SK-N-SH (cell line): Measurements from ENCODE around the gene SHISA8. TPM values are rescaled to one million over a fixed set of nuclear protein-coding genes. Genes with fewer than 3 reads are reported as not detected.

Source experiments
- CTCF ChIA-PET: fragments of 300-600, 350-600 bp; formaldehyde crosslinking; extraction: SDS; loops from one replicate; lab custom pipeline; 2021; lab: Yijun Ruan, JAX
- POLR2A ChIA-PET: fragments of 350-600 bp; sonication (Branson Sonifier 250); formaldehyde crosslinking; extraction: SDS; loops from one replicate; lab custom pipeline; 2020; ENCODE audit warnings: antibody characterized with exemption, inconsistent platforms; lab: Yijun Ruan, JAX
- DNase-seq: peaks from one replicate; pipeline ENCODE4 v3.0.0; 2012
- H2AFZ ChIP-seq: fragments of 200-600 bp; sonication (generic); 2 replicates; pipeline ENCODE4 v1.8.1; 2016; ENCODE audit warnings: antibody characterized with exemption, mild to moderate bottlenecking, low read depth
- H3F3A ChIP-seq: fragments of 200-600 bp; sonication (generic); replicated peaks from 2 replicates; pipeline ENCODE3; 2016; ENCODE audit warnings: antibody characterized with exemption, mild to moderate bottlenecking; ENCODE audit not compliant: insufficient read depth
- H3K27ac ChIP-seq, 2 experiments: fragments of 200-500 bp in 1 of 2; fragments of 200-600 bp in 1 of 2; sonication (Bioruptor generic) in 1 of 2; sonication (generic), shearing (Covaris generic) in 1 of 2; 2 replicates each; pipeline versions ENCODE4 v1.5.1 to v1.6.1; 2014 to 2016; ENCODE audit warnings: low read depth in 2 of 2, inconsistent platforms in 1 of 2, low read length in 1 of 2, mild to moderate bottlenecking in 1 of 2, mixed read lengths in 1 of 2
- H3K27me3 ChIP-seq: fragments of 200-600 bp; sonication (generic), shearing (Covaris generic); 2 replicates; pipeline ENCODE4 v1.6.1; 2016; ENCODE audit warnings: mixed run types; ENCODE audit not compliant: insufficient read depth
- H3K36me3 ChIP-seq, 2 experiments: fragments of 200-500 bp in 1 of 2; fragments of 200-600 bp in 1 of 2; sonication (Bioruptor generic) in 1 of 2; sonication (generic) in 1 of 2; replicated peaks in 1 of 2; 2 replicates each; pipeline versions ENCODE3 to v1.5.1; 2014 to 2016; ENCODE audit warnings: low read length in 1 of 2, mild to moderate bottlenecking in 1 of 2; ENCODE audit not compliant: insufficient read depth in 2 of 2, control insufficient read depth in 1 of 2
- H3K4me1 ChIP-seq, 2 experiments: fragments of 200-500 bp in 1 of 2; fragments of 200-600 bp in 1 of 2; sonication (Bioruptor generic) in 1 of 2; sonication (generic), shearing (Covaris generic) in 1 of 2; 2 replicates each; pipeline versions ENCODE4 v1.5.1 to v1.6.1; 2014 to 2016; ENCODE audit warnings: low read depth in 1 of 2, low read length in 1 of 2, mixed run types in 1 of 2; ENCODE audit not compliant: insufficient read depth in 2 of 2, control insufficient read depth in 1 of 2
- H3K4me2 ChIP-seq: fragments of 200-600 bp; sonication (generic), shearing (Covaris generic); 2 replicates; pipeline ENCODE4 v1.6.1; 2017; ENCODE audit warnings: mixed run types
- H3K4me3 ChIP-seq, 2 experiments: fragments of 200-500 bp in 1 of 2; fragments of 200-600 bp in 1 of 2; sonication (Bioruptor generic) in 1 of 2; sonication (generic), shearing (Covaris generic) in 1 of 2; 2 replicates each; pipeline versions ENCODE4 v1.5.1 to v1.8.1; 2014 to 2016; ENCODE audit warnings: low read depth in 2 of 2, inconsistent platforms in 1 of 2, low read length in 1 of 2, mild to moderate bottlenecking in 1 of 2, mixed read lengths in 1 of 2, moderate library complexity in 1 of 2
- H3K79me2 ChIP-seq: fragments of 200-600 bp; sonication (generic); 2 replicates; pipeline ENCODE4 v1.8.1; 2017; ENCODE audit warnings: mild to moderate bottlenecking; ENCODE audit not compliant: insufficient read depth
- H3K9ac ChIP-seq: fragments of 200-600 bp; sonication (generic); 2 replicates; pipeline ENCODE4 v1.6.1; 2017; ENCODE audit warnings: mixed run types
- H3K9me2 ChIP-seq: fragments of 200-600 bp; sonication (generic); 2 replicates; pipeline ENCODE4 v1.6.1; 2017; ENCODE audit warnings: mixed run types
- H3K9me3 ChIP-seq: fragments of 200-600 bp; sonication (generic); 2 replicates; pipeline ENCODE4 v1.6.1; 2017; ENCODE audit warnings: mixed run types, mild to moderate bottlenecking, moderate library complexity
- H4K20me1 ChIP-seq: fragments of 200-600 bp; sonication (generic); 2 replicates; pipeline ENCODE4 v1.6.1; 2017; ENCODE audit warnings: mild to moderate bottlenecking, mixed run types; ENCODE audit not compliant: insufficient read depth
- CHD2 ChIP-seq: fragments of 150-350 bp; IDR thresholded peaks from 2 replicates; pipeline ENCODE4 v1.6.1; 2018; ENCODE audit warnings: low read length; ENCODE audit not compliant: partially characterized antibody
- EP300 ChIP-seq, 2 experiments: IDR thresholded peaks; 2 replicates each; pipeline versions ENCODE4 v1.4.0 to v1.6.1; 2012; ENCODE audit warnings: borderline replicate concordance in 1 of 2, low read depth in 1 of 2, low read length in 1 of 2
- FOSL2 ChIP-seq: IDR thresholded peaks from 2 replicates; pipeline ENCODE4 v1.4.0; 2012; ENCODE audit warnings: low read depth, mild to moderate bottlenecking, moderate library complexity, borderline replicate concordance
- FOXM1 ChIP-seq: IDR thresholded peaks from 2 replicates; pipeline ENCODE4 v1.4.0; 2012; ENCODE audit warnings: low read depth, mild to moderate bottlenecking
- GABPA ChIP-seq: IDR thresholded peaks from 2 replicates; pipeline ENCODE4 v1.4.0; 2012; ENCODE audit warnings: low read depth, mild to moderate bottlenecking
- NRF1 ChIP-seq: IDR thresholded peaks from 2 replicates; pipeline ENCODE4 v1.6.1; 2012; ENCODE audit warnings: low read depth, mild to moderate bottlenecking, low read length
- RAD21 ChIP-seq: IDR thresholded peaks from 2 replicates; pipeline ENCODE4 v1.6.1; 2012; ENCODE audit warnings: mild to moderate bottlenecking, low read length
- REST ChIP-seq: IDR thresholded peaks from 2 replicates; pipeline ENCODE4 v1.6.1; 2012; ENCODE audit warnings: mild to moderate bottlenecking, low read depth, low read length, moderate library complexity
- RXRA ChIP-seq: IDR thresholded peaks from 2 replicates; pipeline ENCODE4 v1.4.0; 2012; ENCODE audit warnings: low read depth, mild to moderate bottlenecking, borderline replicate concordance
- SMC3 ChIP-seq: IDR thresholded peaks from 2 replicates; pipeline ENCODE4 v1.6.1; 2012; ENCODE audit warnings: low read depth, low read length, improper control_type of control experiment
- TCF12 ChIP-seq: IDR thresholded peaks from 2 replicates; pipeline ENCODE4 v1.4.0; 2012
- YY1 ChIP-seq: IDR thresholded peaks from 2 replicates; pipeline ENCODE4 v1.4.0; 2012; ENCODE audit warnings: low read depth, mild to moderate bottlenecking
- WGBS: methylation state at CpG from one replicate; pipeline ENCODE4 v1.1.6; 2017; ENCODE audit warnings: low lambda C conversion rate; 5-methylcytosine and 5-hydroxymethylcytosine counted together
- polyA plus RNA-seq, 3 experiments: library from polyadenylated mRNA; depleted of rRNA; stranded (reverse); fragments of >200 nt; gene quantifications; 2 replicates each; pipeline ENCODE4 v1.2.3, GENCODE V29; 2012
- TF ChIP-seq, protein P1 (sequence below): IDR thresholded peaks from 2 replicates; pipeline ENCODE4 v1.4.0; 2012; ENCODE audit warnings: low read depth
- TF ChIP-seq, protein P2 (sequence below): fragments of 150-350 bp; IDR thresholded peaks from 2 replicates; pipeline ENCODE4 v1.6.1; 2016; ENCODE audit warnings: mild to moderate bottlenecking, low read depth, low read length
- TF ChIP-seq, protein P3 (sequence below): IDR thresholded peaks from 2 replicates; pipeline ENCODE4 v1.4.0; 2012; ENCODE audit warnings: low read depth, borderline replicate concordance

Gene SHISA8
- polyA plus RNA-seq, 1 of the 3 experiments (the other 2 are of a cell fraction), result not detected

DNA sequence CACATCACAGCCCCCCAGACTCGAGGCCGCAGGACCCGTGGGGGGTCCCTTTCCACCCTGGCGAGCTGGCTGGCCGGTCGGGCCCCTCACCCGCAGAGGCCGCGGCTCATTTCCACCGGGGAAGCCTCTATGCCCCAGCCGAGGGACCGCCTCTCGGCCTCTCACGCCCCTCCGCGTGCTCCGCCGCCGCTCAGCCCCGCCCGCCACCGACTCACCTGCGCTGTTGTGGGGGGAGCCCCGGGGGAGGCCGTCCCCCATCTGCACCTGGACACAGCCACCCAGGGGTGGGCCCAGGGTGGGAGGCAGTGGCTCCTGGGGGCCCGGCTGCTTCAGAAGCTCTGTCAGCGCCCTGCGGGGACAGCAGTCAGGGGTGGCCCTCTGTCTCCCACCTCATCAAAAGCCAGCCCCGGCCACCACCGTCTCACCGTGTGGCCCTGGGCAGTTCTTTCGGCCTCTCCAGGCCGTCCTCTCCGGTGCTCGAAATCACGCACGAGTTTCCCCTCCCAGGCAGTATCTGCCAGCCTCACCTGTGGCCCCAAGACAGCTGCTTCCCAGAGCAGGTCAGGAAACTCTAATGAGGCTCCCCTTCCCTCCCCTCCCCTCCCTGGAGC, 3.8 kb downstream of the SHISA8 start (continued):
- TF ChIP-seq REST, result no peak
- TF ChIP-seq FOSL2, result no peak
- TF ChIP-seq TCF12, result no peak
- TF ChIP-seq RXRA, result no peak
- TF ChIP-seq GABPA, result no peak
- no peak for TF ChIP-seq FOXM1
- no peak for TF ChIP-seq EP300 (IDR thresholded peaks at IDR 0.05; ENCODE audit: borderline replicate concordance in 1 of 2, low read depth in 1 of 2, low read length in 1 of 2)
- TF ChIP-seq, protein P1, sequence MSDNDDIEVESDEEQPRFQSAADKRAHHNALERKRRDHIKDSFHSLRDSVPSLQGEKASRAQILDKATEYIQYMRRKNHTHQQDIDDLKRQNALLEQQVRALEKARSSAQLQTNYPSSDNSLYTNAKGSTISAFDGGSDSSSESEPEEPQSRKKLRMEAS, result no peak

- peaks cover 26% of the 10 kb centered on the region; the same call in 1 of the 2 replicates for H3K27me3 ChIP-seq
- no peak overlapping the region for H3K9ac ChIP-seq
- TF ChIP-seq, protein P2, sequence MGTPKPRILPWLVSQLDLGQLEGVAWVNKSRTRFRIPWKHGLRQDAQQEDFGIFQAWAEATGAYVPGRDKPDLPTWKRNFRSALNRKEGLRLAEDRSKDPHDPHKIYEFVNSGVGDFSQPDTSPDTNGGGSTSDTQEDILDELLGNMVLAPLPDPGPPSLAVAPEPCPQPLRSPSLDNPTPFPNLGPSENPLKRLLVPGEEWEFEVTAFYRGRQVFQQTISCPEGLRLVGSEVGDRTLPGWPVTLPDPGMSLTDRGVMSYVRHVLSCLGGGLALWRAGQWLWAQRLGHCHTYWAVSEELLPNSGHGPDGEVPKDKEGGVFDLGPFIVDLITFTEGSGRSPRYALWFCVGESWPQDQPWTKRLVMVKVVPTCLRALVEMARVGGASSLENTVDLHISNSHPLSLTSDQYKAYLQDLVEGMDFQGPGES, result no peak
- TF ChIP-seq SMC3 (no peak), NRF1 (no peak), CHD2 (no peak), YY1 (no peak), RAD21 (no peak)
- TF ChIP-seq, protein P3, sequence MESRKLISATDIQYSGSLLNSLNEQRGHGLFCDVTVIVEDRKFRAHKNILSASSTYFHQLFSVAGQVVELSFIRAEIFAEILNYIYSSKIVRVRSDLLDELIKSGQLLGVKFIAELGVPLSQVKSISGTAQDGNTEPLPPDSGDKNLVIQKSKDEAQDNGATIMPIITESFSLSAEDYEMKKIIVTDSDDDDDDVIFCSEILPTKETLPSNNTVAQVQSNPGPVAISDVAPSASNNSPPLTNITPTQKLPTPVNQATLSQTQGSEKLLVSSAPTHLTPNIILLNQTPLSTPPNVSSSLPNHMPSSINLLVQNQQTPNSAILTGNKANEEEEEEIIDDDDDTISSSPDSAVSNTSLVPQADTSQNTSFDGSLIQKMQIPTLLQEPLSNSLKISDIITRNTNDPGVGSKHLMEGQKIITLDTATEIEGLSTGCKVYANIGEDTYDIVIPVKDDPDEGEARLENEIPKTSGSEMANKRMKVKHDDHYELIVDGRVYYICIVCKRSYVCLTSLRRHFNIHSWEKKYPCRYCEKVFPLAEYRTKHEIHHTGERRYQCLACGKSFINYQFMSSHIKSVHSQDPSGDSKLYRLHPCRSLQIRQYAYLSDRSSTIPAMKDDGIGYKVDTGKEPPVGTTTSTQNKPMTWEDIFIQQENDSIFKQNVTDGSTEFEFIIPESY, result no peak
- no peaks in the 10 kb centered on the region for H3K9me3 ChIP-seq
- H3K9me2 ChIP-seq, result no peaks in the 10 kb centered on the region
- no peaks in the 10 kb centered on the region for H3F3A ChIP-seq
- no peak overlapping the region for H2AFZ ChIP-seq
- DNase-seq, result peak; percentile 73
- H4K20me1 ChIP-seq, result no peaks in the 10 kb centered on the region
- no CpG with 5 or more reads among the region's 112 CpGs for WGBS
- no peaks in the 10 kb centered on the region; a peak in 1 of 4 replicates for H3K4me1 ChIP-seq
- H3K4me2 ChIP-seq, result peak overlapping the region; percentile 33; the same call in 1 of the 2 replicates
- no peaks in the 10 kb centered on the region for H3K36me3 ChIP-seq
- no peaks in the 10 kb centered on the region for H3K79me2 ChIP-seq
- H3K27ac ChIP-seq, result no peak overlapping the region
- CTCF ChIA-PET, result interaction anchor here (1.4 kb wide), 1 partner anchor 16 kb away, joined by 5 read pairs; the partner anchor contains the start of gene TNFRSF13C
- POLR2A ChIA-PET, result no interaction called here
- 0 out of 4 replicates have a peak overlapping the region, but pooled peaks of 1 of the 2 experiments have one; percentile 23 for H3K4me3 ChIP-seq
Observed at GRCh38 chr22:41910050-41911000, 4.5 kb downstream of the SHISA8 start.
